Activated CD8-positive, alpha-beta memory T cell treated with anti-CD3 and anti-CD28 coated beads, Interleukin-2, amount 10 ng/mL, durations not matched to agents 7 days and 5 days (primary cell): Measurements from ENCODE around the gene EIF4A2. TPM values are rescaled to one million over a fixed set of nuclear protein-coding genes. Genes with fewer than 3 reads are reported as not detected.
"Not testable (repeated sequence)": the region's sequence is repeated elsewhere in the genome, so short reads cannot be mapped to it uniquely, and the experiment has no call there.

Experiments used
- ATAC-seq: fragments of 150-1000 bp; cut with Tn5 transposase; one replicate; pipeline ENCODE4 v1.10.0; 2021; ENCODE audit warnings: moderate library complexity
- CTCF ChIA-PET: fragments of 350-600 bp; sonication (Branson Sonifier 250); formaldehyde crosslinking; loops from one replicate; lab custom pipeline; 2021; ENCODE audit warnings: antibody characterized with exemption; lab: Charles Lee
- DNase-seq: peaks from one replicate; pipeline ENCODE4 v3.0.0-alpha.2; 2020
- H3K27ac Mint-ChIP-seq: one replicate; pipeline ENCODE4 v1.8.0; 2021; ENCODE audit warnings: mild to moderate bottlenecking, mixed read lengths
- H3K27me3 Mint-ChIP-seq: one replicate; pipeline ENCODE4 v1.8.0; 2021; ENCODE audit warnings: mixed read lengths
- H3K36me3 Mint-ChIP-seq: one replicate; pipeline ENCODE4 v1.8.0; 2021; ENCODE audit warnings: mild to moderate bottlenecking, mixed read lengths
- H3K4me1 Mint-ChIP-seq: one replicate; pipeline ENCODE4 v1.8.0; 2021; ENCODE audit warnings: mixed read lengths
- H3K4me3 Mint-ChIP-seq: one replicate; pipeline ENCODE4 v1.8.0; 2021; ENCODE audit warnings: mild to moderate bottlenecking, moderate library complexity, mixed read lengths
- H3K9me3 Mint-ChIP-seq: one replicate; pipeline ENCODE4 v1.8.0; 2022; ENCODE audit warnings: low read depth, mixed read lengths
- total RNA-seq, 2 experiments: library from RNA; stranded (reverse); gene quantifications; one replicate each; pipeline ENCODE4 v1.2.3, GENCODE V29; 2021

EIF4A2 gene
- total RNA-seq, 2 experiments from 2014 or later = 374 to 441 TPM

GRCh38 chr3:186814100-186814499 lies 30.7 kb downstream of the EIF4A2 start:
- CTCF ChIA-PET = interaction anchor here (0.7 to 1.0 kb wide), 2 partner anchors 15 to 61 kb away, joined by 3 read pairs; no protein-coding TSS in a partner anchor
- no peaks in the 10 kb centered on the region for H3K9me3 Mint-ChIP-seq
- no peak overlapping the region for H3K4me3 Mint-ChIP-seq
- no peaks in the 10 kb centered on the region for H3K27me3 Mint-ChIP-seq
- peaks cover 7% of the 10 kb centered on the region for H3K4me1 Mint-ChIP-seq
- DNase-seq = no peak
- peaks cover 1% of the 10 kb centered on the region for H3K36me3 Mint-ChIP-seq
- no peak for ATAC-seq
- no peak overlapping the region for H3K27ac Mint-ChIP-seq

GRCh38 chr3:186815435-186815834 lies 32.1 kb downstream of the EIF4A2 start:
- Mint-ChIP-seq H3K27me3 (no peaks in the 10 kb centered on the region), H3K4me3 (no peak overlapping the region), H3K4me1 (peaks cover 7% of the 10 kb centered on the region), H3K27ac (no peak overlapping the region), H3K9me3 (no peaks in the 10 kb centered on the region), H3K36me3 (no peaks in the 10 kb centered on the region)
- CTCF ChIA-PET = no interaction called here
- ATAC-seq = no peak
- DNase-seq = no peak

- H3K36me3 Mint-ChIP-seq = no peaks in the 10 kb centered on the region
- no peaks in the 10 kb centered on the region for H3K27me3 Mint-ChIP-seq
- no peak for DNase-seq
- H3K4me3 Mint-ChIP-seq = no peak overlapping the region
- no peak overlapping the region for H3K27ac Mint-ChIP-seq
- no peaks in the 10 kb centered on the region for H3K9me3 Mint-ChIP-seq
- CTCF ChIA-PET = interaction anchor here (1.1 to 7.1 kb wide), 2 partner anchors 13 to 203 kb away, joined by 3 to 106 read pairs; partner anchors contain the start of gene AHSG
- ATAC-seq = no peak
- H3K4me1 Mint-ChIP-seq = peaks cover 10% of the 10 kb centered on the region
Measured at GRCh38 chr3:186818516-186818915, 35.1 kb downstream of the EIF4A2 start.

GRCh38 chr3:186818956-186819355 lies 35.6 kb downstream of the EIF4A2 start:
- no peak for DNase-seq
- H3K27me3 Mint-ChIP-seq = no peaks in the 10 kb centered on the region

GRCh38 chr3:186821429-186822387 lies 38.3 kb downstream of the EIF4A2 start:
- H3K27me3 Mint-ChIP-seq = peaks cover 2% of the 10 kb centered on the region
- H3K4me1 Mint-ChIP-seq = peaks cover 26% of the 10 kb centered on the region
- no peaks in the 10 kb centered on the region for H3K36me3 Mint-ChIP-seq
- ATAC-seq (peak; percentile 31), DNase-seq (peak; percentile 39)
- H3K9me3 Mint-ChIP-seq = no peaks in the 10 kb centered on the region
- no peak overlapping the region for H3K4me3 Mint-ChIP-seq
- no peak overlapping the region for H3K27ac Mint-ChIP-seq
- CTCF ChIA-PET = interaction anchor here (0.5 to 7.1 kb wide), 29 partner anchors 9 to 844 kb away, joined by 3 to 106 read pairs (median 4); partner anchors contain the start of genes AHSG, DNAJB11, RFC4 and RPL39L

More at GRCh38 chr3:186818956-186819355, 35.6 kb downstream of the EIF4A2 start:
- H3K4me1 Mint-ChIP-seq = peaks cover 11% of the 10 kb centered on the region
- H3K27ac Mint-ChIP-seq = no peak overlapping the region
- CTCF ChIA-PET = interaction anchor here (0.8 to 7.1 kb wide), 2 partner anchors 39 to 204 kb away, joined by 3 to 106 read pairs; partner anchors contain the start of gene AHSG
- H3K9me3 Mint-ChIP-seq = no peaks in the 10 kb centered on the region
- ATAC-seq = no peak
- H3K36me3 Mint-ChIP-seq = no peaks in the 10 kb centered on the region
- H3K4me3 Mint-ChIP-seq = no peak overlapping the region

GRCh38 chr3:186822388-186822759 lies 39.0 kb downstream of the EIF4A2 start:
- H3K9me3 Mint-ChIP-seq, H3K4me3 Mint-ChIP-seq, DNase-seq, ATAC-seq, H3K27ac Mint-ChIP-seq, H3K36me3 Mint-ChIP-seq, H3K27me3 Mint-ChIP-seq: not testable (repeated sequence)
- CTCF ChIA-PET = interaction anchor here (1.0 to 7.1 kb wide), 17 partner anchors 10 to 845 kb away, joined by 3 to 106 read pairs (median 5); partner anchors contain the start of genes AHSG, RFC4 and RPL39L
- H3K4me1 Mint-ChIP-seq = peaks cover 26% of the 10 kb centered on the region

- CTCF ChIA-PET = interaction anchor here (1.6 to 7.1 kb wide), 4 partner anchors 11 to 208 kb away, joined by 3 to 106 read pairs (median 14); partner anchors contain the start of gene AHSG
- H3K27ac Mint-ChIP-seq = no peak overlapping the region
- no peaks in the 10 kb centered on the region for H3K36me3 Mint-ChIP-seq
- no peak overlapping the region for H3K4me3 Mint-ChIP-seq
- H3K9me3 Mint-ChIP-seq = no peaks in the 10 kb centered on the region
- DNase-seq = no peak
- ATAC-seq = no peak
- peaks cover 30% of the 10 kb centered on the region for H3K4me1 Mint-ChIP-seq
- H3K27me3 Mint-ChIP-seq = peaks cover 6% of the 10 kb centered on the region
Measured at GRCh38 chr3:186823386-186823785, 40.0 kb downstream of the EIF4A2 start.

GRCh38 chr3:186824430-186825139 lies 41.2 kb downstream of the EIF4A2 start:
- CTCF ChIA-PET = interaction anchor here (0.6 to 1.6 kb wide), 3 partner anchors 208 to 1373 kb away, joined by 3 to 9 read pairs (median 4); no protein-coding TSS in a partner anchor
- Mint-ChIP-seq H3K9me3 (no peaks in the 10 kb centered on the region), H3K27ac (no peak overlapping the region), H3K27me3 (peaks cover 17% of the 10 kb centered on the region), H3K4me3 (no peak overlapping the region), H3K4me1 (peaks cover 32% of the 10 kb centered on the region), H3K36me3 (no peaks in the 10 kb centered on the region)
- ATAC-seq (no peak), DNase-seq (no peak)

- Mint-ChIP-seq H3K4me3 (peak overlapping the region; percentile 72), H3K9me3 (no peaks in the 10 kb centered on the region), H3K27ac (no peak overlapping the region), H3K27me3 (peaks cover 25% of the 10 kb centered on the region), H3K36me3 (no peaks in the 10 kb centered on the region), H3K4me1 (peaks cover 32% of the 10 kb centered on the region)
- ATAC-seq = peak; percentile 18
- DNase-seq = peak; percentile 49
- CTCF ChIA-PET = interaction anchor here (0.6 to 3.7 kb wide), 3 partner anchors 208 to 1372 kb away, joined by 3 to 16 read pairs (median 9); no protein-coding TSS in a partner anchor
Measured at GRCh38 chr3:186825294-186825821, 42.0 kb downstream of the EIF4A2 start.

- Mint-ChIP-seq H3K9me3 (no peaks in the 10 kb centered on the region), H3K36me3 (no peaks in the 10 kb centered on the region), H3K27me3 (peaks cover 31% of the 10 kb centered on the region), H3K27ac (no peak overlapping the region), H3K4me3 (peak overlapping the region; percentile 72), H3K4me1 (peaks cover 32% of the 10 kb centered on the region)
- ATAC-seq (no peak), DNase-seq (no peak)
- CTCF ChIA-PET = interaction anchor here (1.5 to 3.7 kb wide), 5 partner anchors 19 to 212 kb away, joined by 3 to 16 read pairs (median 9); no protein-coding TSS in a partner anchor
Measured at GRCh38 chr3:186825872-186826409, 42.6 kb downstream of the EIF4A2 start.

- Mint-ChIP-seq H3K4me1 (peaks cover 30% of the 10 kb centered on the region), H3K4me3 (peak overlapping the region; percentile 72), H3K36me3 (no peaks in the 10 kb centered on the region), H3K9me3 (no peaks in the 10 kb centered on the region), H3K27ac (peak overlapping the region; percentile 3), H3K27me3 (peaks cover 36% of the 10 kb centered on the region)
- ATAC-seq = peak; percentile 13
- DNase-seq = peak; percentile 60
- CTCF ChIA-PET = interaction anchor here (1.0 to 3.7 kb wide), 11 partner anchors 20 to 338 kb away, joined by 3 to 16 read pairs (median 5); partner anchors contain the start of gene ST6GAL1
Measured at GRCh38 chr3:186826410-186826975, 43.1 kb downstream of the EIF4A2 start.
